GM12865 (cell line): ENCODE results near the gene GPM6B.

Source experiments
- DNase-seq: peaks from one replicate; pipeline ENCODE4 v3.0.0; 2010; ENCODE audit warnings: low read depth
- H3K4me3 ChIP-seq: 2 replicates; pipeline ENCODE4 v1.5.1; 2011; ENCODE audit warnings: mild to moderate bottlenecking, low read depth, low read length, control low read depth
- CTCF ChIP-seq: IDR thresholded peaks from 2 replicates; pipeline ENCODE4 v1.5.1; 2011; ENCODE audit warnings: low read length, control low read depth, low read depth, inconsistent platforms; ENCODE audit not compliant: insufficient read depth; ENCODE audit errors: missing control alignments

The GPM6B gene

GRCh38 chrX:13805241-13805640 lies 11.7 kb downstream of the GPM6B start:
- DNase-seq, result no peak
- H3K4me3 ChIP-seq, result no peak overlapping the region
- no peak for TF ChIP-seq CTCF

DNA sequence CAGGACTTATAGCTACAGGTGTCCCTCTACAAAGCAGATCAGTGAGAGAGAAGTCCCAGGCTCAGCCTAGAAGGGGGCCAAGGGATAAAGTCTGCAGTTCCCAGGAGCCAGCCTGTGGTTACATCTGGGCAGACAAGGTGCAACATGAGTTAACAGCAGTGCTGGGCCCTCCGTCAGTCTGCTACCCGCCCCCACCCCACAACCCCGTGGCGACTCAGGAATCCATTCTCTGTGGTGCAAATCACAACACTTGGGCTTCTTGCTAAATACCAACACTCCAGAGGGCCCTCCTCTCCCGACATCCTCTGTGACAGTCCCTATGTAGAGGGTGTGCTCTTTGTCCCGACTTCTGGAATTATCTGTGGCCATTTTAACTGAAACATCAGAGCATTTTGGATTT lies 13.8 kb downstream of the GPM6B start:
- TF ChIP-seq CTCF, result no peak
- no peak for DNase-seq
- no peak overlapping the region for H3K4me3 ChIP-seq

- no peak overlapping the region for H3K4me3 ChIP-seq
- no peak for DNase-seq
- TF ChIP-seq CTCF, result no peak
Measured at GRCh38 chrX:13798184-13798583, 18.7 kb downstream of the GPM6B start.

DNA sequence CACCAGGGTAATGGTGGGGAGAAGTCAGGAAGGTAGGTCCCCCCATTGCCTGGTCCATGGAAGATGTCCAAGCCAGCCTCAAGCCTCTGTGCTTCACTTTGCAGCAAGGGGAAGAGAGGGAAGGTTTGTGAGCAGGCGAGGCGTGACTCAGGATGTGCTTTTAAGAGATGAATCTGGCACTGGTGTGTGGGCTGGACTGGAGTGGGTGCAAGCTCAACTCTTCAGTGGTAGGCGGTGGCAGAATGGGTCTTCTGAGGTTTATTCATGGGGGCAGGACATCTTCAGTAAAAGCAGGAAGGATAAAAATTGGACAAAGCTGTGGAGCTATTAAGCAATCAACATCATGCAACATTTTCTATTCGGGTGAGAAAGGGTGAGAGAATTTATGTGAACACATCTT lies 19.4 kb downstream of the GPM6B start:
- no peak overlapping the region for H3K4me3 ChIP-seq
- DNase-seq, result no peak
- TF ChIP-seq CTCF, result no peak

DNA sequence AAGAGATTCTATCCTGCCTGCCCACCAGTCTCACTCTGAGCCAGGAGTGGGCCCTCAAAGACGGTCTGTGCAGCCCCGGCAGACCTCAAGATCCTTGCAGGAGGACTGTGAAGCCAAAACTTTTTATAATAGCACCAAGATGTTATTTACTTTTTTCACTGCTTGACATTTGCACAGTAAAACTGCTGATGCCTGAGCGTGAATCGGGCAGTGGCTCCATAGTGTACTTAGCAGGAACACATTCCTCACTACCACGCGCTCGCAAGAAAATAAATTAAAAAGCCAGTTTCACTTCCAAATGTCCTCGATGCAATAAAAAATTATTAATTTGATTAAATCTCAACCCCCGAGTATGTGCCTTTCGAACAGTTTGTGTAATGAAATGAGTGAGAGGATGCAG lies 22.5 kb downstream of the GPM6B start:
- TF ChIP-seq CTCF, result no peak
- no peak overlapping the region for H3K4me3 ChIP-seq
- no peak for DNase-seq

- no peak for TF ChIP-seq CTCF
- no peak overlapping the region for H3K4me3 ChIP-seq
- peak; percentile 14 for DNase-seq
Measured at GRCh38 chrX:13793897-13794296, 23.0 kb downstream of the GPM6B start.

DNA sequence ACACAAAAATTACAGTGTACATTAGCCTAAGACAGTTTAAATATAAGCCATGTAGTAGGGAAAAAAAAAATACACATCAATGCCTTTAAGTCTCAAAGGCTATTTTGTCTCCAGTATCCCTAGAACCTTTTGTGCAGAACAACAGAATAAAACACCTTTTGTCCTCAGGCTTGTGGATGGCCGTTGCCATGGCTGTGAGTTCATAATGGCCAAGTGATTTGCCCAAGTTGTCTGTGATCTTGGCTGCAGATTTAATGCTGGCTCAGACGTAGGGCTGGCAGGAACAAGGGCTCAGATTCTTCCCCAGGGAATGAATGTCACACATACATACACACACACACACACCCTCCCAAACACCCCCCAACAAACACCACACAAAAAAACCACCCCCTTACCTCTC lies 25.3 kb downstream of the GPM6B start:
- no peak overlapping the region for H3K4me3 ChIP-seq
- DNase-seq, result no peak
- no peak for TF ChIP-seq CTCF
